HG03045 (cell line): ENCODE results near the gene TMEM135.
"Not testable (repeated sequence)": the region's sequence is repeated elsewhere in the genome, so short reads cannot be mapped to it uniquely, and the experiment has no call there.

Source experiments
- ATAC-seq: cut with Tn5 transposase; IDR thresholded peaks from one replicate; pipeline ENCODE4 v1.9.1; 2021; ENCODE audit warnings: mild to moderate bottlenecking, moderate library complexity; ENCODE audit not compliant: unreplicated experiment

TMEM135 gene

GRCh38 chr11:87139475-87139874 lies 101.7 kb downstream of the TMEM135 start:
- no peak for ATAC-seq

DNA sequence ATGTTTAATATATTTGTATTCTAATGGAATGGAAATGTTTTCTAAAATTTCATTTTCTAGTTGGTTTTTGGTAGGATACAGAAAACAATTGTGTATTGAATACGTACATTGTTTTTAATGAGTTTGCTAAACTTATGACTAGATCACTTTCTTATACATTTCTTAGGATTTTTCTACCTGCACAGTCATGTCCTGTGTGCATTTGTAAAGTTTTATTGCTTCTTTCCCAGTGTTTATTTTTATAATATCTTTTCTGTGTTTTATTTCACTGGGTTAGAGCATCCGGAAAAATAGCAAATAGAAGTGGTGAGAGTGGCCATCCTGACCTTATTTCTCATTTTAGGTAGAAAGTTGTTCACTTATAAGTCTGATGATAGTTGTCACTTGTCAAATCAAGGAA lies 103.6 kb downstream of the TMEM135 start:
- ATAC-seq: no peak

DNA sequence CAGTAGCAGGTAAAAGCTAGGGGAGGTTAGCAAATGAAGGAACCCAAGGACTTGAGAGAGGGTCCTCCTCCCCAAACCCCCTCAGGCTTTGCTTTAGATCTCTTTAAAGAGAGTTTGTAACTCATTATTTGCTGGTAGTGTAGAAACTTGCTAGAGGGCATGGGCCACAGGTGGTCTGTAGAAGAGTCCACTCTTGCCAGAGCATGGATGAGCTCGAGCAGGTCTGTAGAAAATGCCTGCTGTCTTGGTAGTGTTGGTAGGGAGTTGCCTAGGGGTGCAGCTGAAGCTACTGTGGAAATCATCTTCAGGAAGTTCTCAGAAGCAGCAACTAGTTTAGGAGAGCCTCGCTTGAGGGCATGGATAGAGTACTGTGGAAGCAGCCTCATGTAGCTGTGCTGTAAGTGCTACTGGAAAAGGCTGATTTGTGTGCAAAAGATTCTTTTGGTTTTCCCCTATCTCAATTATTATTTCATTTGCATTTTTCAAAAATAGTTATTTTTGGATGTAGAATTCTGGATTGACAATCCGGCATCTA lies 104.3 kb downstream of the TMEM135 start:
- ATAC-seq: no peak

DNA sequence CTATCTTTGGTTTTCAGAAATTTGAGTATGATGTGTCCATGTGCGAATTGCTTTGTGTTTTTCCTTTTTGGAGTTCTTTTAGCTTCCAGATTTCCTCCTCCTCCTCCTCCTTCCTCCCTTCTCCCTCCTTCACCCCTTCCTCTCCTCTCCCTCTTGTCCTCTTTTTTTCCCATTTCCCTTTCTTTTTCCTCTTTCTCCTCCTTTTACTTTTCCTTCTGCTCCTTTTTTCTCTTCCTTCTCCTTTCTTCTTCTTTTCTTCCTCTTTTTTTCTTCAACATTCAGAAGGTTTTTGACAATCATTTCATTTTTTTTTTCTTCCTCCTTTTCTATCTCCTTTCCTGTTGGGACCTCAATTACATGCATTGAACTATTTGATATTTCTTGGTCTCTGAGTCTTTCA lies 104.9 kb downstream of the TMEM135 start:
- ATAC-seq: no peak

DNA sequence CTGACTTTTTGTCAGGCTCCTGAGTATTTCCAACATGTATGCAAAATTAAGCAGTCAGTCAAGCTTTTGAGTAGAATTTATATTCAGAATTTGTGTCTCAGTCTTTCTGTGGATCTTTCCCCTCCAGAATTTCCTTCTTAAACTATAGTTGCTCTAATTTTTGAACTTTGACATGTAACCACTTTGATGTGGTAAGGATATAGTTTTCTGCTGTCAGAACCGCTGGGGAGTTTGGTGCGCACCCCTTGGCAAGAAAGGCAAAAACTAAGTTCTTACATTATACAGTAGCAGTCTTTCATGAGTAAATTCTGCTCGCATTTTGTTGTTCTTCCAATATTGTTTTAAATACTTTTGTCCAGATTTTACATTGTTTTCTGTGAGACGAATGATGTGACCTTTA lies 105.9 kb downstream of the TMEM135 start:
- ATAC-seq: no peak

DNA sequence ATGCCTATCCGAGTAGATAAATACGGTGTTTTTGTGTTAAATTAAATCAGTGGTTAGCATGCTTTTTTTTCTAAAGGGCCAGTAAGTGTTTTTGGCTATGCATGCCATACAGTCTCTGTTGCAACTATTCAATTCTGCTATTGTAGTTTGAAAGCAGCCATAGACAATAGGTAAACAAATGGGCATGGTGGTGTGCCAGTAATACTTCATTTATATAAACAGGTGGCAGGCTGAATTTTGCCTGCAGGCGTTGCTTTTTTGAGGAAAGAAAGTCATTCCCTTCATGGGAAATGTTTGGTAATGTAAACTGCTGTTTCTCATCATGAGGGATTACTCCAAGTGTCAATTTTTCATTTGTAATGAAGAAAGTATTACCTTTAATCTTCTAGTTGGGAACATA lies 106.5 kb downstream of the TMEM135 start:
- no peak for ATAC-seq

DNA sequence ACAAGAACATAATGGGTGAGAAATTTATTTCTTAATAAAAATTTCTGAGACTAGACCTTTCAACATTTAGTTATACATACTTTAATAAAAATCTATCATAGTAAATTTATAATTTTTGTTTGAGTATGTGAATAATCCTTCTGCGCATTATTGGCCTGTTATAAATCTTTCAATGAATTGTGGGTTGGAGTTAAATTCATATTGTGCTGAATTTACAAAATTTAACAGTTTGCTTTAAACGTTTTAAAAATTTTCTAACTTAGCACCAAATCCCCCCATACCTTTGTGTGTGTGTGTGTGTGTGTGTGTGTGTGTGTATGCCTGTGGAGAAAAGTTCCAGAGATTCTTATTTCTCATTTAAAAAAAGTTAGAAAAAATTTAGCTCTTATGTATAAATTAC lies 111.0 kb downstream of the TMEM135 start:
- ATAC-seq: no peak

GRCh38 chr11:87149782-87150181 lies 112.0 kb downstream of the TMEM135 start:
- ATAC-seq: not testable (repeated sequence)

DNA sequence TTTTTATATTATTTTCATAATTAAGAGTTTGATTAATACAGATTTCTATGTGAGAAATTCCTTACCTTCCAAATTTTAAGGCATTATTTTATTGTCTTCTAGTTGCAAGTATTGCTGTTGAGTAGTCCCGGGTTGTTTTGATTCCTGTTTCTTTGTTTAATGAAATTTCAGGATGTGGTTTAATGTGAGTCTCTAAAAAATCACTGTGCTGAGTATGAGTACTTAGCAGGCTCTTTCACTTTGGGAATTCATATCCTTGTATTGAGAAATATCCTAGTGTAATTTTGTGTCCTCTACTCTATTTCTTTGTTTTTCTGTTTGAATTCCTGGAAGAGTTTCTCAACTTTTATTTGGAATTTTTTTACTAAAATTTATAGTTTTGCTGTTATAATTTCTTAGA lies 113.2 kb downstream of the TMEM135 start:
- ATAC-seq: no peak

DNA sequence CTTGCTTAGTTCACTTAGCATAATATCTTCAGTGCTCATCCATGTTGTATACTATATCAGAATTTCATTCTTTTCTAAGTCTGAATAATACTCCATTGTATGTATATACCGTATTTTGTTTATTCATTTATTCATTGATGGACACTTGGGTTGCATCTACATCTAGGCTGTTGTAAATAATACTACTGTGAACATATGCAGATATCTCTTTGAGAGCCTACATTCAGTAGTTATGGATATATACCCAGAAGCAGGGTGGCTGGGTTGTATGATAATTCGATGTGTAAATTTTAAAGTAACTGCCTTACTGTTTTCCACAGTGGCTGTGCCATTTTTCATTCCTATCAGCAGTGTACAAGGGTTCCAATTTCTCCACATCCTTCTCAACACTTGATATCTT lies 116.5 kb downstream of the TMEM135 start:
- no peak for ATAC-seq

GRCh38 chr11:87156970-87157369 lies 119.2 kb downstream of the TMEM135 start:
- ATAC-seq: no peak

DNA sequence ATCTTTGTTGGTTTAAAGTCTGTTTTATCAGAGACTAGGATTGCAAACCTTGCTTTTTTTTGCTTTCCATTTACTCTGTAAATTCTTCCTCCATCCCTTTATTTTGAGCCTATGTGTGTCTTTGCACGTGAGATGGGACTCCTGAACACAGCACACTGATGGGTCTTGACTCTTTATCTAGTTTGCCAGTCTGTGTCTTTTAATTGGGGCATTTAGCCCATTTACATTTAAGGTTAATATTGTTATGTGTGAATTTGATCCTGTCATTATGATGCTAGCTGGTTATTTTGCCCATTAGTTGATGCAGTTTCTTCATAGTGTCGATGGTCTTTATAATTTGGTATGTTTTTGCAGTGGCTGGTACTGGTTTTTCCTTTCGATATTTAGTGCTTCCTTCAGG lies 131.3 kb downstream of the TMEM135 start:
- not testable (repeated sequence) for ATAC-seq

GRCh38 chr11:87173185-87174039 lies 135.7 kb downstream of the TMEM135 start:
- ATAC-seq: no peak

DNA sequence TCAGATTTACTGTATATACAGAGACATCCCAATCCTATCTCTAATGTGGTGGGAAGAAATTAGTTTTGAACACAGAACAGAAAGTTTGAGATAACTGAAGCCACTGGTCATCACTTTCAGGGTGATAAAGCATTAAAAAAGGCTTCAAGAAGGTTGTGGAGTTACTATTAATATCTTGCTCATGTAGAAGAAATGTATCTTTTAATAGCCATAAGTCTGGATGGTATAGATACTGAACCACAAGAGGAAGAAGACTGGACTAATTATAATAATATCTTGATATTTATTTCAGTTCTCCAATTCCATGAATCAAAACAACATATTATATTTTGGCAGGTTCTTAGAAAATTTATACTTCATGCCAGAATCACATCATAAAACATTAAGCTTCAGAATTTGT lies 137.1 kb downstream of the TMEM135 start:
- ATAC-seq: no peak

- no peak for ATAC-seq
These were observed 138.3 kb downstream of the TMEM135 start for GRCh38 chr11:87176044-87176443.

- ATAC-seq: no peak
These were observed 141.9 kb downstream of the TMEM135 start for GRCh38 chr11:87179621-87180020.

GRCh38 chr11:87180742-87181141 lies 143.0 kb downstream of the TMEM135 start:
- no peak for ATAC-seq

DNA sequence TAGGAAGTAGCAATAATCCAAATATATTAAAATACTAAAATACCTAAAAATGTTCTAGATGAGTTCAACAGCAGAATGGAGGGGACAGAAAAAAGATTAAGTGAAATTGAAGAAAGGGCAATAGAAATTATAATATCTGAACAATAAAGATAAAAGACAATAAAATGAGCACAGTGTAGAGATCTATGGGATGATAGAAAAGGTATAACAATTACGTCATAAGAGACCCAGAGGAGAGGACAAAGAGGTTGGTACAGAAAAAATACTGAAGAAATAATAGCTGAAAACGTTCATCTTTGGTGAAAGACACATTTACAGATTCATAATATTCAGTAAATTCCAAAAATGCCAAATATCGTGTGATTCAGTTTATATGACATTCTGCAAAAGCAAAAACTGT lies 143.4 kb downstream of the TMEM135 start:
- ATAC-seq: no peak

DNA sequence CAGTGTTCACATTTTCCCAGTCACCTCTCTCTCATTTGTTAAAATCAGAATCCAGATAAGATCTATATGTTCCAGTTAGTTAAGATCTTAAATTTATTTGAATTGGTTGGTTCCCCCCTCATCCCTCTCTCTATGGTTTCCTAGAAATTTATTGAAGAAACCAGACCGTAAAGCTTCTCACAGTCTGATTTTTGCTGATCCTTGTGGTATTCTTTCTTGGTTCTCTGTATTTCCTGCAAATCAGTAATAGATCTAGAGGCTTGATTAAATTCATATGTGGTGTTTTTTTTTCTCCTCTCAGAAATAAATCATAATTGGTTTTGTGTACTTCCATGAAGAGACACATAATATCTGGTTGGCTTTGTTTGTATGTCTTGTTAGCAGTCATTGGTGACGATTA lies 147.5 kb downstream of the TMEM135 start:
- ATAC-seq: no peak

- ATAC-seq: no peak
These were observed 149.3 kb downstream of the TMEM135 start for GRCh38 chr11:87187076-87187475.

DNA sequence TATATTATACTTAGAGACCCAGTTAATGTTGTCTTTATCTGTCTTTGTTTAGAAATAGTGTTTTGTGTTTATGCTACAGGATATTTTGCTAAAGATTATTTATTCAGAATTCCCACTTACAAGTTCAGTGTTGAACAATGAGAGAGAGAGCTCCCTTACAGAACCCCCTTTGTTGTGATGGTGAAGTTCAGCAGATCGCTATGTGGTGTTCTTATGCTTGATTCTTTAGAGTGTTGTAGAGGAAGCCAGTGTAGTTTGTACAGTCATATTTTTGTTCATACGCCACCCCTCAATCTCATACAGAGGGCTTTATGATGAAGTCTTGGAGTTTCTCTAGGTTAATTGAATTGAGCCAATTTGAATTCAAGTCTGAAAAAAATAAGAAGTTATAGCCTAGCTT lies 150.2 kb downstream of the TMEM135 start:
- no peak for ATAC-seq

DNA sequence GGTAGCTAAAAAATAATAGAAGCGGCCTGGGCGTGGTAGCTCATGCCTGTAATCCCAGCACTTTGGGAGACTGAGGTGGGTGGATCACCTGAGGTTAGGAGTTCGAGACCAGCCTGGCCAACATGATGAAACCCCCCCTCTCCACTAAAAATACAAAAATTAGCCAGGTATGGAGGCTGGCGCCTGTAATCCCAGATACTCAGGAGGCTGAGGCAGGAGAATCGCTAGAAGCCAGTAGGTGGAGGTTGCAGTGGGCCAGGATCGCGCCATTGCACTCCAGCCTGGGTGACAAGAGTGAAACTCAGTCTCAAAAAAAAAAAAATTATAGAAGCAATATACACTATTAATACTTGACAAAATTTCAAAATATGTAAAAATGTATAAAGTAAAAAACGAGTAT lies 150.7 kb downstream of the TMEM135 start:
- not testable (repeated sequence) for ATAC-seq

GRCh38 chr11:87188921-87189320 lies 151.2 kb downstream of the TMEM135 start:
- ATAC-seq: not testable (repeated sequence)
